ENCODE data around the gene RER1. TPM values are rescaled to one million over a fixed set of nuclear protein-coding genes. Genes with fewer than 3 reads are reported as not detected.

The RER1 gene
- total RNA-seq, 1 donor from 2014 or later = 99.3 TPM

DNA sequence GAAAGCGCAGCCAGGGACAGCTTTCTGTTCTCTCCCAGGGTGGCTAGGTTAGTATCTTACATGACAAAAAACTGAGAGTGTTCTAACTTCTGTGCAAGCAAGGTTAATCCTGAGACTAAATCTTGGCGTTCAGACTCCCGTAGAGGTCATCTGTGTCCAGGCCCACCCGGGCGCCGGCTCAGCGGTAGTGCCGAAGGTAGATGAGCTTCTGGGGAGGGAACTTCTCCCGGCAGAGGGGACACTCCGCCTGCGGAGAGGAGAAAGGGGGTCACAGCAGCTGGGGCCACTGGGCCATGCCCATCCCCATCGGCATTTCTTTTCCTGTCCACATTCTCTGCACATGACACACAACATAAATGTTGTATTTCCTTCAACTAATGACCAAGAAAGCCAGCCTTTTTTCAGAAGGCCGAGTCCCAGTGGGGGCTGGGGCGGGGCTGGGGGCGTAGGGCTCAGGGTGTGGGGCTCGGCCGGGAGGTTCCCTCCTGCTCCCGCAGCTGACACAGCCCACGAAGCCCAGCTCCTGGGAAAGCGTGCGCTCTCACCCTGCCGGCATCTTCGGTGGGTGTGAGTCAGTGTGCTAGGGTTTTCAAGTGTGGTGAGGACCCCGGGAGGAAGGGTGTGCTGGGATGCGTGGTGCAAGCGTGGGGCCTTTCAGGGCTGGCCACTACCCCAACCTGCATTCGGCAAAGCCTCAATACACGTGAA lies 14.1 kb downstream of the RER1 start:
- no peaks in the 10 kb centered on the region for H3K9me3 Mint-ChIP-seq (ENCODE audit: low read depth)
- H3K4me3 Mint-ChIP-seq (ENCODE audit: low read depth) = no peak overlapping the region
- TF ChIP-seq, protein P1, sequence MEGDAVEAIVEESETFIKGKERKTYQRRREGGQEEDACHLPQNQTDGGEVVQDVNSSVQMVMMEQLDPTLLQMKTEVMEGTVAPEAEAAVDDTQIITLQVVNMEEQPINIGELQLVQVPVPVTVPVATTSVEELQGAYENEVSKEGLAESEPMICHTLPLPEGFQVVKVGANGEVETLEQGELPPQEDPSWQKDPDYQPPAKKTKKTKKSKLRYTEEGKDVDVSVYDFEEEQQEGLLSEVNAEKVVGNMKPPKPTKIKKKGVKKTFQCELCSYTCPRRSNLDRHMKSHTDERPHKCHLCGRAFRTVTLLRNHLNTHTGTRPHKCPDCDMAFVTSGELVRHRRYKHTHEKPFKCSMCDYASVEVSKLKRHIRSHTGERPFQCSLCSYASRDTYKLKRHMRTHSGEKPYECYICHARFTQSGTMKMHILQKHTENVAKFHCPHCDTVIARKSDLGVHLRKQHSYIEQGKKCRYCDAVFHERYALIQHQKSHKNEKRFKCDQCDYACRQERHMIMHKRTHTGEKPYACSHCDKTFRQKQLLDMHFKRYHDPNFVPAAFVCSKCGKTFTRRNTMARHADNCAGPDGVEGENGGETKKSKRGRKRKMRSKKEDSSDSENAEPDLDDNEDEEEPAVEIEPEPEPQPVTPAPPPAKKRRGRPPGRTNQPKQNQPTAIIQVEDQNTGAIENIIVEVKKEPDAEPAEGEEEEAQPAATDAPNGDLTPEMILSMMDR (IDR thresholded peaks at IDR 0.05; ENCODE audit: unreplicated experiment) = no peak
- H3K27me3 Mint-ChIP-seq = no peaks in the 10 kb centered on the region
- DNase-seq (ENCODE audit: low spot score, unreplicated experiment) = no peak
- H3K4me1 Mint-ChIP-seq (ENCODE audit: low read depth) = no peaks in the 10 kb centered on the region
- H3K27ac Mint-ChIP-seq = peak overlapping the region; percentile 45
- peaks cover 11% of the 10 kb centered on the region for H3K36me3 Mint-ChIP-seq (ENCODE audit: insufficient read depth)

DNA sequence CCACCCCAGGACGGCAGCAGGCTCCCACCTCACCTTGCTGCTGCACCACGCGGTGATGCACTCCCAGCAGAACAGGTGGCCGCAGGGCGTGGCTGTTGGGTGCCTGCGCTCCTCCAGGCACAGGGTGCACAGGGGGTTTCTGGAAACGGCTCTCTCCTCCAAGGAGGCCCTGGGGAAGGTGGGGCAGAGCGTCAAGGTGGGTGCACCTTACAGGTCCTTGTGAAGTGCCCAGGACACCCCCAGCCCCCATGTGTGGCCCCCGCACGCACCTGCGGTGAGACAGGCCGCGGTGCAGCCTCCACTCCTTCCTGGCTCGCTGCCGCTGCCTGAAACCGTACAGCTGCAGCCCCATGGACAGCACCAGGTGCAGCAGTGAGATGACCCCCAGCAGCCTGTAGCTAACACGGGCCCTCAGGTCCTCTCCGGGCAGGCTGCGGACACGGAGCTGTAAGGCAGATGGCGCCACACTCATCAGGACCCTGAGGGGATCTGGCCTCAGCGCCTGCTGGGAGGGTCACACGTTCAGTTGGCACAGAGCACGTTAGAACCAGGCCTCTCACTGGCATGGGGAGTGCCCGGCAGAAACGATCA lies 14.9 kb downstream of the RER1 start:
- peaks cover 10% of the 10 kb centered on the region for H3K36me3 Mint-ChIP-seq (ENCODE audit: insufficient read depth)
- peaks cover under 1% of the 10 kb centered on the region for H3K4me1 Mint-ChIP-seq (ENCODE audit: low read depth)
- H3K27ac Mint-ChIP-seq = peak overlapping the region; percentile 77
- DNase-seq (ENCODE audit: low spot score, unreplicated experiment) = no peak
- no peaks in the 10 kb centered on the region for H3K27me3 Mint-ChIP-seq
- H3K4me3 Mint-ChIP-seq (ENCODE audit: low read depth) = no peak overlapping the region
- H3K9me3 Mint-ChIP-seq (ENCODE audit: low read depth) = no peaks in the 10 kb centered on the region
- TF ChIP-seq, protein P1 (IDR thresholded peaks at IDR 0.05; ENCODE audit: unreplicated experiment) = no peak

DNA sequence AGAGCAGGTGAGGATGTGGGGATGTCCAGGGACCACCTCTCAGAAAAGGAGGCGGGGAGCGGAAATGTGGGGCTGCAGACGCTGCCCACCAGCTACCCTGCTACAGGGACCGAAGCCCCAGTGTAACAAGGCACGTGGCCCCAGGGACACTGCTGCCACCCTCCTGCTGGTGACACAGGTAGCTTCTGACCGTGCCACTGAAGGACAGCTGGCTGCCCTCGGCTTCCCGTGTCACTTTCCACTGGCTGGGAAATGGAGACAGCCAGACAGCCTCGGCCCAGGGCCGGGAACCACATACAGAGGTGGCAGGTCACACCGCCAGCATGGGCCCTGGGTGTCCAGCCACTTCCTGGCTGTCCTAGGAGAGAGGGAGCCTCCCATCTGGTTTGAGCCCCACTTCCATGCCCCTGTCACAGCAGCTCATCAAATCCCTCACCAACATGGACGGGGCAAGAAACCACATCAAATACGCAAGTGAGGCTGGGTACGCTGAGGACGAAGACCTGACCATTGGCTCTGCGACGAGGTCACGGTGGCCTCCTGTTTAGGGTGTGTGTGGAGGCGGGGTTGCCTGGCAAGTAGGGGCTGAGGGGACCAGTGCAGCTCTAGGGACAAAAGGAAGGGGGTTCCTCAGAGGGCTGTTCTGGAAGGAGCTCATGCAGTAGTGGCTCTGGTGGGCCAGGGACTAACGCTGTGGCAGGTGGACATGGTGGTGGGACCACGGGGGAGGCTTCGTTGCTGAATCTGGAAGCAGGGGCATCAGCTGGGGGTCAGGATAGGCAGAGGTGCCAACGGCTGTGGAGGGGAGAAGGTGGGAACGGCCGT lies 15.7 kb downstream of the RER1 start:
- peak overlapping the region; percentile 64 for H3K27ac Mint-ChIP-seq
- H3K36me3 Mint-ChIP-seq (ENCODE audit: insufficient read depth) = peaks cover 10% of the 10 kb centered on the region
- no peak overlapping the region for H3K4me3 Mint-ChIP-seq (ENCODE audit: low read depth)
- TF ChIP-seq, protein P1 (IDR thresholded peaks at IDR 0.05; ENCODE audit: unreplicated experiment) = no peak
- H3K4me1 Mint-ChIP-seq (ENCODE audit: low read depth) = peaks cover 3% of the 10 kb centered on the region
- no peaks in the 10 kb centered on the region for H3K27me3 Mint-ChIP-seq
- no peak for DNase-seq (ENCODE audit: low spot score, unreplicated experiment)
- H3K9me3 Mint-ChIP-seq (ENCODE audit: low read depth) = no peaks in the 10 kb centered on the region

DNA sequence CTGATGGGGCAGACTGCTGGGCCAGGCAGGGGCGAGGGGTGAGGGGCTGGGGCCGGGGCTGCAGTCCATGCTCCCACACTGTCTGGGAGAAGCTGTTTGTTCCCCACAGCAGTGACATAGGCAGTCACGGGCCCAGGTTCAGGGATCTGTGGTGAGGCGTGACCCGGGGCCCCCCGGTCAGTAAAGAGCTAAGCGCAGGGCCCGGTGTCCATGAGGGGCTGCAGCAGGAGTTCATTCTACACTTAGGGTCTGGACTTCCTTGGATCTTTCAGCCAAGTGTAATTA lies 16.3 kb downstream of the RER1 start:
- no peaks in the 10 kb centered on the region for H3K9me3 Mint-ChIP-seq (ENCODE audit: low read depth)
- no peak for DNase-seq (ENCODE audit: low spot score, unreplicated experiment)
- peaks cover 3% of the 10 kb centered on the region for H3K4me1 Mint-ChIP-seq (ENCODE audit: low read depth)
- TF ChIP-seq, protein P1 (IDR thresholded peaks at IDR 0.05; ENCODE audit: unreplicated experiment) = no peak
- no peak overlapping the region for H3K27ac Mint-ChIP-seq
- no peak overlapping the region for H3K4me3 Mint-ChIP-seq (ENCODE audit: low read depth)
- no peaks in the 10 kb centered on the region for H3K27me3 Mint-ChIP-seq
- H3K36me3 Mint-ChIP-seq (ENCODE audit: insufficient read depth) = peaks cover 8% of the 10 kb centered on the region

DNA sequence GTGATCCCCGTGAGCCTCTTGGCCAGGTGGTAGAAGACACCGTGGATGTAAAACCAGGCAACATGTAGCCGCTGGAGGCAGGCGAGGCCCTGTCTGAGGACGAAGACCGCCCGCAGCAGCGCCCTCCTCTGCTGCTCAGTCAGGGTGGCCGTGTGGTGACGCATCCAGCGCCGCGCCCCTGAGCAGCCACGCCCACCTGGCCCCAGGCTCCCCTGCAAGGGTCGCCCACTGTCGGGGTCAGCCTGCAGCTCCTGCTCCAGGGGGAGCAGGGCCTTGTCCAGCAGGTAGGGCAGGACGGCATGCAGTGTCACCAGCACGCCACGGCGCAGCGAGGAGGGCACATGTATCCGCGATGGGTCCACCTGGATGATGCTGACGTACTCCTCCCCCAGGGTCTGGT lies 16.8 kb downstream of the RER1 start:
- Mint-ChIP-seq H3K27ac (no peak overlapping the region), H3K4me1 (ENCODE audit: low read depth) (peaks cover 3% of the 10 kb centered on the region), H3K4me3 (ENCODE audit: low read depth) (no peak overlapping the region), H3K27me3 (no peaks in the 10 kb centered on the region), H3K9me3 (ENCODE audit: low read depth) (no peaks in the 10 kb centered on the region), H3K36me3 (ENCODE audit: insufficient read depth) (peaks cover 7% of the 10 kb centered on the region)
- DNase-seq (ENCODE audit: low spot score, unreplicated experiment) = no peak
- TF ChIP-seq, protein P1 (IDR thresholded peaks at IDR 0.05; ENCODE audit: unreplicated experiment) = no peak
